Liver (tissue), 9 donors: ENCODE results near the gene SETD3. TPM values are rescaled to one million over a fixed set of nuclear protein-coding genes. Genes with fewer than 3 reads are reported as not detected.

Experiments used
- DNase-seq: peaks from one replicate; pipeline ENCODE4 v3.0.0-alpha.2; 2017; ENCODE audit warnings: low spot score
- H3K27ac ChIP-seq, 2 donors: one replicate each; pipeline ENCODE4 v1.7.0; 2013; ENCODE audit warnings: inconsistent platforms in 2 of 2, low read length in 2 of 2, control low read depth in 1 of 2, low read depth in 1 of 2, mild to moderate bottlenecking in 1 of 2
- H3K27me3 ChIP-seq, 4 donors: one replicate each; pipeline versions ENCODE4 v1.6.1 to v1.7.0; 2013; ENCODE audit warnings: low read length in 3 of 4, inconsistent platforms in 1 of 4, mild to moderate bottlenecking in 1 of 4, moderate library complexity in 1 of 4; ENCODE audit not compliant: control insufficient read depth in 4 of 4, insufficient read depth in 4 of 4
- H3K36me3 ChIP-seq, 4 donors: one replicate each; pipeline versions ENCODE4 v1.6.1 to v1.7.0; 2013; ENCODE audit warnings: low read length in 3 of 4, mild to moderate bottlenecking in 3 of 4, low read depth in 1 of 4, moderate library complexity in 1 of 4; ENCODE audit not compliant: control insufficient read depth in 4 of 4, insufficient read depth in 3 of 4
- H3K4me1 ChIP-seq, 4 donors: one replicate each; pipeline versions ENCODE4 v1.6.1 to v1.7.0; 2013; ENCODE audit warnings: low read length in 3 of 4, mild to moderate bottlenecking in 3 of 4, moderate library complexity in 1 of 4; ENCODE audit not compliant: control insufficient read depth in 4 of 4, insufficient read depth in 4 of 4
- H3K4me3 ChIP-seq, 3 donors: one replicate each; pipeline versions ENCODE4 v1.6.1 to v1.7.0; 2013; ENCODE audit warnings: low read length in 3 of 3, control low read depth in 1 of 3, low read depth in 1 of 3, mild to moderate bottlenecking in 1 of 3
- H3K9ac ChIP-seq, 2 donors: one replicate each; pipeline ENCODE4 v1.7.0; 2013; ENCODE audit warnings: low read length in 2 of 2, mild to moderate bottlenecking in 2 of 2, moderate library complexity in 2 of 2, control low read depth in 1 of 2, low read depth in 1 of 2
- H3K9me3 ChIP-seq, 4 donors: one replicate each; pipeline versions ENCODE4 v1.6.1 to v1.7.0; 2013; ENCODE audit warnings: low read length in 3 of 4; ENCODE audit not compliant: control insufficient read depth in 4 of 4
- EGR1 ChIP-seq, 2 donors: IDR thresholded peaks; 2 replicates each; pipeline ENCODE4 v1.6.1; 2016 to 2018; ENCODE audit warnings: antibody characterized with exemption in 2 of 2, low read depth in 2 of 2
- FOXA1 ChIP-seq: IDR thresholded peaks from 2 replicates; pipeline ENCODE4 v1.6.1; 2016; ENCODE audit warnings: antibody characterized with exemption
- FOXA2 ChIP-seq: IDR thresholded peaks from 2 replicates; pipeline ENCODE4 v1.6.1; 2016; ENCODE audit warnings: antibody characterized with exemption
- GABPA ChIP-seq, 2 donors: IDR thresholded peaks in 1 of 2; conservative IDR thresholded peaks in 1 of 2; 2 replicates each; pipeline ENCODE4 v1.6.1; 2016; ENCODE audit warnings: antibody characterized with exemption in 2 of 2, mild to moderate bottlenecking in 1 of 2, moderate library complexity in 1 of 2
- HNF4A ChIP-seq, 2 donors: conservative IDR thresholded peaks; 2 replicates each; pipeline ENCODE4 v1.6.1; 2016; ENCODE audit warnings: antibody characterized with exemption in 2 of 2, mild to moderate bottlenecking in 2 of 2
- HNF4G ChIP-seq: IDR thresholded peaks from 2 replicates; pipeline ENCODE4 v1.6.1; 2016; ENCODE audit warnings: antibody characterized with exemption
- JUND ChIP-seq, 2 donors: IDR thresholded peaks; 2 replicates each; pipeline ENCODE4 v1.6.1; 2016; ENCODE audit warnings: antibody characterized with exemption in 2 of 2
- NR2F2 ChIP-seq: IDR thresholded peaks from 2 replicates; pipeline ENCODE4 v1.6.1; 2016; ENCODE audit warnings: antibody characterized with exemption
- RAD21 ChIP-seq, 2 donors: IDR thresholded peaks; 2 replicates each; pipeline ENCODE4 v1.6.1; 2016; ENCODE audit warnings: antibody characterized with exemption in 2 of 2, mild to moderate bottlenecking in 2 of 2
- RXRA ChIP-seq, 2 donors: IDR thresholded peaks; 2 replicates each; pipeline ENCODE4 v1.6.1; 2017 to 2018; ENCODE audit warnings: antibody characterized with exemption in 2 of 2, mild to moderate bottlenecking in 1 of 2
- TAF1 ChIP-seq: conservative IDR thresholded peaks from 2 replicates; pipeline ENCODE4 v1.6.1; 2016; ENCODE audit warnings: antibody characterized with exemption, mild to moderate bottlenecking
- YY1 ChIP-seq: IDR thresholded peaks from 2 replicates; pipeline ENCODE4 v1.6.1; 2016; ENCODE audit warnings: antibody characterized with exemption, mild to moderate bottlenecking
- WGBS: extraction: QIAGEN DNeasy Blood & Tissue Kit; methylation state at CpG from one replicate; pipeline ENCODE4 v1.1.7; 2013; 5-methylcytosine and 5-hydroxymethylcytosine counted together
- polyA plus RNA-seq, 2 donors: library from polyadenylated mRNA; stranded (reverse) in 1 of 2; unstranded in 1 of 2; fragments of 200-250 nt in 1 of 2; fragments of >200 nt in 1 of 2; fragmentation: Nextera tagmentation in 1 of 2; extraction: Ambion mirVana in 1 of 2; gene quantifications; one replicate each; pipeline versions ENCODE4 v1.2.1 to v1.2.3, GENCODE V29; 2013 to 2015
- total RNA-seq, 2 donors: library from RNA; depleted of rRNA; stranded (reverse); fragments of >200 nt; gene quantifications; one replicate each; pipeline ENCODE4 v1.2.3, GENCODE V29; 2014
- TF ChIP-seq, protein P1 (sequence below): IDR thresholded peaks from 2 replicates; pipeline ENCODE4 v1.6.1; 2016; ENCODE audit warnings: antibody characterized with exemption
- TF ChIP-seq, protein P2 (sequence below): fragments of 150-350 bp; IDR thresholded peaks from 2 replicates; pipeline ENCODE4 v1.5.1; 2017; ENCODE audit warnings: improper control_type of control experiment, low read depth, low read length; ENCODE audit not compliant: missing input control
- TF ChIP-seq, protein P3 (sequence below): IDR thresholded peaks from 2 replicates; pipeline ENCODE4 v1.6.1; 2016; ENCODE audit warnings: antibody characterized with exemption, mild to moderate bottlenecking
- TF ChIP-seq, protein P4 (sequence below): IDR thresholded peaks from 2 replicates; pipeline ENCODE4 v1.6.1; 2016; ENCODE audit warnings: antibody characterized with exemption
- TF ChIP-seq, protein P5 (sequence below): IDR thresholded peaks from 2 replicates; pipeline ENCODE4 v1.6.1; 2016; ENCODE audit warnings: antibody characterized with exemption
- donor health status: healthy.
- donor health status: healthy.
- donor health status: healthy.
- donor health status: healthy.
- donor health status: healthy.

SETD3 gene
- total and polyA plus RNA-seq, 4 donors, result 18.7 to 39.7 (median 19.4) TPM

DNA sequence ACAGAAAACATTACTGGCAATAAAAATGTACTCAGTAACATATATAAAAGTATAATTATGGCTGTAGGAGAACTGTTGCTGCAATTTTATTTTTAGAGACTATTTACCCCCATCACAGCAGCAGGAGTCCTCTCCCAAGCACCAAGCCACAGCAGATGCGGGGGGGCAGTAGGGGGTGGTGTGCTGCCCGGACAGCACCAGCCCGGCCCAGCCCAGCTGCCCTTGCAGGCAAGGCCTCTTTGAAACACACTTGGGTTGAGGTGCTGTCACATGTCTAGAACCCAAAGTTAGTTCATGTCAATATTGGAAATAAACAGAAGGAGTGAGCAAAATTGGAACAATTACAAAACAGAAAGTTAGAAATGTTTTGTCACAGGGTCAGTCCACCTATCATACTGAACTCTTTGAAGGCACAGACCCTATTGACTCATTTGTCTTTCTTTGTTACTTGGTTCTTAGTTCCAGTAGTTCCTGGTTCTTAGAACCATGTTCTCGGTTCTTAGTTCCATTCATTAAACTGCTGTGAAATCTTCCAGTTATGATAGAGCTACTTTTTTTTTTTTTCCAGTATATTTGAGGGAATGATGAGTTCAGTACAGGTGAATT, 23.3 kb upstream of the SETD3 start:
- peaks cover 0 to 13% (median 8%) of the 10 kb centered on the region in 4 donors for H3K4me1 ChIP-seq
- H3K27me3 ChIP-seq, result no peaks in the 10 kb centered on the region
- peaks cover 11 to 68% (median 59%) of the 10 kb centered on the region in 4 donors for H3K36me3 ChIP-seq
- no peak overlapping the region for H3K27ac ChIP-seq
- H3K9ac ChIP-seq, result no peak overlapping the region
- no peak overlapping the region for H3K4me3 ChIP-seq
- no peaks in the 10 kb centered on the region for H3K9me3 ChIP-seq
- no peak for DNase-seq
- TF ChIP-seq JUND (IDR thresholded peaks at IDR 0.05) (no peak), EGR1 (IDR thresholded peaks at IDR 0.05; ENCODE audit: low read depth in 2 of 2) (no peak), NR2F2 (no peak), FOXA1 (no peak), RXRA (IDR thresholded peaks at IDR 0.05) (no peak), YY1 (no peak), TAF1 (no peak), FOXA2 (no peak), GABPA (IDR thresholded peaks at IDR 0.05 in 1 of 2, conservative IDR thresholded peaks at IDR 0.05 in 1 of 2) (no peak), HNF4G (no peak), HNF4A (conservative IDR thresholded peaks at IDR 0.05) (no peak), RAD21 (IDR thresholded peaks at IDR 0.05) (no peak)
- TF ChIP-seq, protein P1, sequence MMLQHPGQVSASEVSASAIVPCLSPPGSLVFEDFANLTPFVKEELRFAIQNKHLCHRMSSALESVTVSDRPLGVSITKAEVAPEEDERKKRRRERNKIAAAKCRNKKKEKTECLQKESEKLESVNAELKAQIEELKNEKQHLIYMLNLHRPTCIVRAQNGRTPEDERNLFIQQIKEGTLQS, result no peak
- TF ChIP-seq, protein P2, sequence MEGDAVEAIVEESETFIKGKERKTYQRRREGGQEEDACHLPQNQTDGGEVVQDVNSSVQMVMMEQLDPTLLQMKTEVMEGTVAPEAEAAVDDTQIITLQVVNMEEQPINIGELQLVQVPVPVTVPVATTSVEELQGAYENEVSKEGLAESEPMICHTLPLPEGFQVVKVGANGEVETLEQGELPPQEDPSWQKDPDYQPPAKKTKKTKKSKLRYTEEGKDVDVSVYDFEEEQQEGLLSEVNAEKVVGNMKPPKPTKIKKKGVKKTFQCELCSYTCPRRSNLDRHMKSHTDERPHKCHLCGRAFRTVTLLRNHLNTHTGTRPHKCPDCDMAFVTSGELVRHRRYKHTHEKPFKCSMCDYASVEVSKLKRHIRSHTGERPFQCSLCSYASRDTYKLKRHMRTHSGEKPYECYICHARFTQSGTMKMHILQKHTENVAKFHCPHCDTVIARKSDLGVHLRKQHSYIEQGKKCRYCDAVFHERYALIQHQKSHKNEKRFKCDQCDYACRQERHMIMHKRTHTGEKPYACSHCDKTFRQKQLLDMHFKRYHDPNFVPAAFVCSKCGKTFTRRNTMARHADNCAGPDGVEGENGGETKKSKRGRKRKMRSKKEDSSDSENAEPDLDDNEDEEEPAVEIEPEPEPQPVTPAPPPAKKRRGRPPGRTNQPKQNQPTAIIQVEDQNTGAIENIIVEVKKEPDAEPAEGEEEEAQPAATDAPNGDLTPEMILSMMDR, result no peak
- TF ChIP-seq, protein P3, sequence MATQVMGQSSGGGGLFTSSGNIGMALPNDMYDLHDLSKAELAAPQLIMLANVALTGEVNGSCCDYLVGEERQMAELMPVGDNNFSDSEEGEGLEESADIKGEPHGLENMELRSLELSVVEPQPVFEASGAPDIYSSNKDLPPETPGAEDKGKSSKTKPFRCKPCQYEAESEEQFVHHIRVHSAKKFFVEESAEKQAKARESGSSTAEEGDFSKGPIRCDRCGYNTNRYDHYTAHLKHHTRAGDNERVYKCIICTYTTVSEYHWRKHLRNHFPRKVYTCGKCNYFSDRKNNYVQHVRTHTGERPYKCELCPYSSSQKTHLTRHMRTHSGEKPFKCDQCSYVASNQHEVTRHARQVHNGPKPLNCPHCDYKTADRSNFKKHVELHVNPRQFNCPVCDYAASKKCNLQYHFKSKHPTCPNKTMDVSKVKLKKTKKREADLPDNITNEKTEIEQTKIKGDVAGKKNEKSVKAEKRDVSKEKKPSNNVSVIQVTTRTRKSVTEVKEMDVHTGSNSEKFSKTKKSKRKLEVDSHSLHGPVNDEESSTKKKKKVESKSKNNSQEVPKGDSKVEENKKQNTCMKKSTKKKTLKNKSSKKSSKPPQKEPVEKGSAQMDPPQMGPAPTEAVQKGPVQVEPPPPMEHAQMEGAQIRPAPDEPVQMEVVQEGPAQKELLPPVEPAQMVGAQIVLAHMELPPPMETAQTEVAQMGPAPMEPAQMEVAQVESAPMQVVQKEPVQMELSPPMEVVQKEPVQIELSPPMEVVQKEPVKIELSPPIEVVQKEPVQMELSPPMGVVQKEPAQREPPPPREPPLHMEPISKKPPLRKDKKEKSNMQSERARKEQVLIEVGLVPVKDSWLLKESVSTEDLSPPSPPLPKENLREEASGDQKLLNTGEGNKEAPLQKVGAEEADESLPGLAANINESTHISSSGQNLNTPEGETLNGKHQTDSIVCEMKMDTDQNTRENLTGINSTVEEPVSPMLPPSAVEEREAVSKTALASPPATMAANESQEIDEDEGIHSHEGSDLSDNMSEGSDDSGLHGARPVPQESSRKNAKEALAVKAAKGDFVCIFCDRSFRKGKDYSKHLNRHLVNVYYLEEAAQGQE, result no peak
- TF ChIP-seq, protein P4, sequence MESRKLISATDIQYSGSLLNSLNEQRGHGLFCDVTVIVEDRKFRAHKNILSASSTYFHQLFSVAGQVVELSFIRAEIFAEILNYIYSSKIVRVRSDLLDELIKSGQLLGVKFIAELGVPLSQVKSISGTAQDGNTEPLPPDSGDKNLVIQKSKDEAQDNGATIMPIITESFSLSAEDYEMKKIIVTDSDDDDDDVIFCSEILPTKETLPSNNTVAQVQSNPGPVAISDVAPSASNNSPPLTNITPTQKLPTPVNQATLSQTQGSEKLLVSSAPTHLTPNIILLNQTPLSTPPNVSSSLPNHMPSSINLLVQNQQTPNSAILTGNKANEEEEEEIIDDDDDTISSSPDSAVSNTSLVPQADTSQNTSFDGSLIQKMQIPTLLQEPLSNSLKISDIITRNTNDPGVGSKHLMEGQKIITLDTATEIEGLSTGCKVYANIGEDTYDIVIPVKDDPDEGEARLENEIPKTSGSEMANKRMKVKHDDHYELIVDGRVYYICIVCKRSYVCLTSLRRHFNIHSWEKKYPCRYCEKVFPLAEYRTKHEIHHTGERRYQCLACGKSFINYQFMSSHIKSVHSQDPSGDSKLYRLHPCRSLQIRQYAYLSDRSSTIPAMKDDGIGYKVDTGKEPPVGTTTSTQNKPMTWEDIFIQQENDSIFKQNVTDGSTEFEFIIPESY, result no peak
- TF ChIP-seq, protein P5, sequence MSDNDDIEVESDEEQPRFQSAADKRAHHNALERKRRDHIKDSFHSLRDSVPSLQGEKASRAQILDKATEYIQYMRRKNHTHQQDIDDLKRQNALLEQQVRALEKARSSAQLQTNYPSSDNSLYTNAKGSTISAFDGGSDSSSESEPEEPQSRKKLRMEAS, result no peak
- 96% methylated on average over 4 of the region's 4 CpGs for WGBS
